ENCODE measurements around the gene GRIA3. TPM values are rescaled to one million over a fixed set of nuclear protein-coding genes. Genes with fewer than 3 reads are reported as not detected.

Gene GRIA3
- total RNA-seq, 1 experiment from 2014 or later: not detected

- ChIA-PET RAD21 (ENCODE audit: low non-redundant PET in 1 of 2, low total read pairs in 2 of 2, uncharacterized antibody in 2 of 2, unreplicated experiment in 2 of 2) (no interaction called here), POLR2A (no interaction called here), CTCF (interaction anchor here (1.0 to 1.5 kb wide), 2 partner anchors 320 to 327 kb away, joined by 3 to 6 read pairs; no protein-coding TSS in a partner anchor)
- Histone ChIP-seq H3K4me3 (replicated peaks in 1 of 2; ENCODE audit: low read depth in 1 of 2, low read length in 2 of 2) (no peak overlapping the region), H4K20me1 (ENCODE audit: insufficient read depth) (no peaks in the 10 kb centered on the region), H3K9me2 (ENCODE audit: insufficient read depth) (no peaks in the 10 kb centered on the region), H3K9me3 (ENCODE audit: control insufficient read depth in 1 of 2, insufficient read depth in 1 of 2, low read depth in 1 of 2, low read length in 2 of 2) (no peaks in the 10 kb centered on the region), H3K4me1 (ENCODE audit: control insufficient read depth in 1 of 2, insufficient read depth in 2 of 2, low read length in 2 of 2) (no peaks in the 10 kb centered on the region), H3K27ac (ENCODE audit: low read depth, low read length) (no peak overlapping the region), H3K9ac (ENCODE audit: low read length) (no peak overlapping the region), H2AFZ (ENCODE audit: low read depth, low read length, poor library complexity, severe bottlenecking) (no peak overlapping the region), H3K36me3 (ENCODE audit: control insufficient read depth in 1 of 2, insufficient read depth in 2 of 2, low read length in 2 of 2) (no peaks in the 10 kb centered on the region), H3K4me2 (ENCODE audit: low read length) (no peak overlapping the region), H3K79me2 (ENCODE audit: insufficient read depth, low read length) (no peaks in the 10 kb centered on the region), H3K27me3 (ENCODE audit: insufficient read depth, low read length) (no peaks in the 10 kb centered on the region)
- no TSS peak for BruUV-seq (replicated peaks)
- intact Hi-C loops (cut with micrococcal nuclease): no loop called here
- TF ChIP-seq RAD21 (IDR thresholded peaks at IDR 0.05; ENCODE audit: low read depth) (peak; percentile 57), CTCF (IDR thresholded peaks at IDR 0.05 in 2 of 3, conservative IDR thresholded peaks at IDR 0.05 in 1 of 3; ENCODE audit: borderline replicate concordance in 1 of 3, insufficient read depth in 1 of 3, low read depth in 2 of 3, low read length in 2 of 3) (peak; percentile 12 to 52 (median 45); a peak in 4 of 6 replicates), ZBTB33 (IDR thresholded peaks at IDR 0.05; ENCODE audit: extremely low read depth, insufficient replicate concordance, low read length) (no peak)
- ATAC-seq: no peak
- no peak for DNase-seq (ENCODE audit: low read depth, low spot score)
These were observed 266.1 kb downstream of the GRIA3 start for GRCh38 chrX:123450222-123450621.
